VCaP (cell line): Measurements from ENCODE around the gene ZRANB2.

Experiments used
- H3K27ac ChIP-seq: fragments of 450-650 bp; 2 replicates; pipeline ENCODE4 v1.5.1; 2017
- CTCF ChIP-seq: fragments of 450-650 bp; conservative IDR thresholded peaks from 2 replicates; pipeline ENCODE4 v1.5.1; 2017; ENCODE audit warnings: mild to moderate bottlenecking, moderate library complexity

Gene ZRANB2

GRCh38 chr1:71097428-71097827 lies 16.6 kb upstream of the ZRANB2 start:
- TF ChIP-seq CTCF = no peak
- no peak overlapping the region for H3K27ac ChIP-seq

GRCh38 chr1:71094913-71095312 lies 14.1 kb upstream of the ZRANB2 start:
- H3K27ac ChIP-seq = no peak overlapping the region
- TF ChIP-seq CTCF = no peak

- no peak overlapping the region for H3K27ac ChIP-seq
- peak; percentile 71 for TF ChIP-seq CTCF
Observed at GRCh38 chr1:71093938-71094337, 13.1 kb upstream of the ZRANB2 start.

GRCh38 chr1:71089536-71090270 lies 8.9 kb upstream of the ZRANB2 start:
- TF ChIP-seq CTCF = no peak
- no peak overlapping the region for H3K27ac ChIP-seq

GRCh38 chr1:71088645-71089287 lies 7.9 kb upstream of the ZRANB2 start:
- no peak overlapping the region for H3K27ac ChIP-seq
- no peak for TF ChIP-seq CTCF

GRCh38 chr1:71087713-71088112 lies 6.9 kb upstream of the ZRANB2 start:
- no peak overlapping the region for H3K27ac ChIP-seq
- no peak for TF ChIP-seq CTCF

GRCh38 chr1:71087060-71087459 lies 6.2 kb upstream of the ZRANB2 start:
- no peak overlapping the region for H3K27ac ChIP-seq
- no peak for TF ChIP-seq CTCF
